Measurements from ENCODE around the gene GJC1.

The GJC1 gene

DNA sequence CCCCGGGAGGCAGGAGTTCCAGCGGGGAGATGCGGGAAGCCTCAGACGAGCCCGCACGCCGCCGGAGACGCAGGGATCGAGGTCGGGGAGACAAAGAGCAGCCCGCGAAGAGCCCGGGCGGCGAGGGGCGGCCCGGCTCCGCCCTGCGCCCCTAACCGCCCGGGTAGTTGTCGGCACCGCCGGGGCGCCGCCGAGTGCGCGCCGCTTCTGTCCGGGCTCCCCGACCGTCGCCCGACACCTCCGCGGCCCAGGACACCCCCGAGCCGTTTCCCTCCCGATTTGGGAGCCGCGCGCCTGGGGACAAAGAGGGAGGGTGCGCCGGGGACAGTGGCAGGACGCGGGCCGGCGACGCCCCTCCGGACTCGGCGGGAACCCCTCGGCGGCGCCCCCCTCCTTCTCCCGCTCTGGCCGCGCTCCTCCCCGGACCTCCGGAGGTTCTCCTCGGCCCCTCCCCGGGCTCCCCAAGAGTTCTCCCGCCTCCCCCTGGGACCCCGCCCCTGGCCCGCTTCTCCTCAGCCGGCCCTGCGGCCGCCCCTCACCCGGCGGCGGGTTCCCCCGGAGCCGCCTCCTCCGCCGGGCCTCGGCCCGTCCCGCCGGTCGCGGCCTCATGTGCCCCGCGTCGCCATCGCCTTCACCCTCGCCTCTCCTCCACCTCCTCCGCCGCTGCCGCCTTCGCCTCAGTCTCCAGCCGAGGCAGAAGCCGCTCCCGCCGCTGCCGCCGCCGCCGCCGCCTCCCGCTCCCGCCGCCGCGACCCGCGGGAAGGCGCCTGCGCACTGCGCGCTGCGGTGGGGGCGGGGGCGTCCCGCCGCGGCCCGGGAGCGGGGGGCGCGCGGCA lies at the start of gene GJC1:
Gene GJC1 (minus strand): TSS at position 765 of the 836 bp plus-strand sequence. CDS start 24,470 bp downstream, outside the sequence.
- no peak for DNase-seq

DNA sequence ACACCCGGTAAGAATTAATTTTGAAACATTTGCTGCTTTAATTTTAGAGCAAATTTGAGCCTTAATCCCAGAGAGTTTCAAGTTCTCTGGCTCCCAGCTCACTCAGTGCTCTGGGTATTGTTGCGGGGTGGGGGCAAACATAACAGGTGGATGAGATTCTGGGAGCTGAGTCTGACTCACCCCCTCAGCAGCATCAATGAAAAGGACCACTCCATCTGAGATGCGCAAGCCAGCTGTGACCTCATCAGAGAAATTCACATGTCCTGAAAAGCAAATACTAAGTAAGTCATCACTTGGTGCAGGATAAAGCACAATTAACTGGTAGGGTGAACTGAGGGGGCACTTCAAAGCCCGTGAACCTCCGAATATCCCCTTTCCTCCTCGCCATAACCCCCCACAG lies 49.3 kb upstream of the GJC1 start:
- no peak for DNase-seq

DNA sequence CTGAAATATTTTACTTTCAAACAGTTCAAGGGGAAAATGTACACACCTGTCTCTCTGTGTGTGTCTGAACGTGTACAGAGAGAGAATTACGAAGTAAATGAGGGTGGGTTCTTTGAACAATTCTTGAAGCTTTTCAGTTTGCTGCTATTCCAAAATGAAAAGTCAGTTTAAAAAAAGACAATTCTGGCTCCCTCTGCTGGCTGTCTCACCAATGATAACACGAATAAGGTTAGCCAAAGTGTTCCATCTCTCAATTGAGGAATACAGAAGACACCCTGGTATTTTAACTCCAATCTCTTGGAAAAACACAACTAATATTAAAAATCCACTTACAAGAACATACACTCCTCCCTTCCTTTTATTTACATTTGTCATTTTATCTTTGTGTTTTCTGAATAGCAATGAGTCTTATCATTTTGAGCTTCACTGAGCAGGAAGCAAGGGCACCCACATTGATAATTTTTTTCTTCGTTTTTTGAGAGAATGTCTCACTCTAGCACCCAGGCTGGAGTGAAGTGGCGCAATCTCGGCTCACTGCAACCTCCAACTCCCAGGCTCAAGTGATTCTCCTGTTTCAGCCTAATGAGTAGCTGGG lies 48.6 kb upstream of the GJC1 start:
- DNase-seq = peak; percentile 3

DNA sequence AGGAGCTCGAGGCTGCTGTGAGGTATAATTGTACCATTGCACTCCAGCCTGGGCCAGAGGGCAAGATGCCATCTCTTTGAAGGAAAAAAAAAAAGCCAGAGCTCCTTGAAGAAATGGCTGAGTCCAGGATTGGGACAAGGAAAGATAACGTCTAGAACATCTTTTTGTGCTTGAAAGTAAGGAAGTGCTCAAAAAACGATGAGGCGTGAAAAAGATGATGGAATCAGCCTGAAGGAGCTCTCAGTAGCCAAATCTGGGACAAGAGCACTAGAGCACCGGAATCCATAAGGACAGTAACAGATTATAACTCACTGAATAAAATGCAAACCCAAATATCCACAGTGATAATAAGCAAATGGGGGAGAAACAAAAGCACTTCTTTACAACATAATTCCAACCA lies 47.0 kb upstream of the GJC1 start:
- DNase-seq = no peak

DNA sequence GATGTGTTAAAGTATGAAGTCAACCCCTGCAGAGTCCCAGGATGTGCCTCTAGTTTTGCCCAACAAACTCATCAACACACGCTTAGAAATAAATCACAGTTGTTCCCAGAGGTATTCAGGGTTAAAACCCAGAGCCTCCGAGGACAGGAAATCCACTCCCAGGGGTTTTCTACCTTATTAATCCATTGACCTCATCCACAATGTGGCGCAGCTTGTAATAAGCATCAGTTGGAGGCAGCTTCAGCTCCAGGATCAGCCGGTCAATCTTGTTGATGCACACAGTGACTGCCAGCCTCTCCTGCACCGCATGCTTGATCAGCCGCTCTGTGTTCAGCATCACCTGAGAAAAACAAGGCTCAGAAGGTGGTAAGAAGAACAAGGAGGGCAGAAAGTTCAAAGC lies 45.7 kb upstream of the GJC1 start:
- no peak for DNase-seq

DNA sequence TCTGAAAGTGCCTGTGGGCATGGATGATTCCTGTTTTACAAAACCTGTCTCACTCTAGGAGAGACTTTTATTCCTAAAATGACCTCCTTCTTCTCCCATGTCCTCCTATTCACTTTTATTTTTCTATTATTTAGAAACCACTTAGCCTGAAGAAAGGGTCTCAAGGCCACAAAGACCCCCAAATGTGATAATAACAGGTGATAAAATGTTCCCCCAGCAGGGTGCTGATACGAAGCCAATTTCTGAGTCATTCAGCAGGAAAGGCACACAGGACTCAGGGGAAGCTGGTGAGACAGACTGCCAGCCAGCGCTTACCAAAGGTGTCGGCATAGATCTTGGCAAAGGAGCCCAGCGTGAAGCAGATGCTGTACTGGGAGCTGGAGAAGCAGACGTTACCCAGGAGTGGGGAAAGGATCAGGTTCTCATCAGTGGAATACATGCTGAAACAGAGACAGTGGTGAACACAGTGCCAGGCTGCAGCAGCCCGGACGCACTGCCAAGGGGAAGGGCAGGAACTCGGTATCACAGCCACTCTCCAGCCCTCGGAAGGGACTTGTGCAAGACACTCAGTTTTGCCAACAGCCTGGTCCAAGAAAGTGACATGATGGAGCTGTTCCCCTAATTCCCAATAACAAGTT lies 42.2 kb upstream of the GJC1 start:
- peak; percentile 86 for DNase-seq

DNA sequence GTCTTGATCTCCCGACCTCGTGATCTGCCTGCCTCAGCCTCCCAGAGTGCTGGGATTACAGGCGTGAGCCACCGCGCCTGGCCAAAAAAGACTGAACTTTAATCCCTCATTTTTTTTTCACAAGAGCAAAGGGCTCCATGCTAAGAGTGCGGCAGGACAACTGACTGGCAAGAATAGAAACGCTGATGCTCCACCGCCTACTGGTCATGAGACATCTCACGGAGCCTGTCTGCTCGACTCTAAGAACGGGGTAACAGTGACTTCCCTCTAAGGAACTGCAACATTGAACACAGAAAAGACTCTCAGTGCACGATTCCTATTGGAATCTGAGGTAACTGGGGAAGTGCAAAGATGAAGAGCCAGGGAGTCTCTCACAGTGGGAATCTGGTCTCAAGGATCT lies 41.5 kb upstream of the GJC1 start:
- no peak for DNase-seq

DNA sequence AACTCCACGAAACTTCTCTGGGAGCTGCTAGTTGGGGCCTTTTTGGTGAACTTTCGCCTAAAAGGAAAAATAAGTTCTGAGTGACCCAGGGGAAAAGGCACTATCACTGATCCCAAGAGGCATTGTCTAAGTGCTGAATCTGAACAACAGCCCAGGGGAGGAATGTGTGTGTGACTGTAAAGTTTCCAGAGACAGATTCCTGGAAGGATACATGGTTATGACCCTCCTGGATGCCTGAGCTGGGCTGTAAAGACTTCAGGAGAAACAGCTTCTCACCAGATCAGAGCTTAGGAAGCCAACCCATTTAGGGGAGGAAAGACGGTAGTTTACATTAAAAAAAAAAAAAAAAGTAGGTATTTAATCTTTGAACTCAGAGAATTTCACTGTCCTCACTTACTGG lies 37.8 kb upstream of the GJC1 start:
- no peak for DNase-seq

DNA sequence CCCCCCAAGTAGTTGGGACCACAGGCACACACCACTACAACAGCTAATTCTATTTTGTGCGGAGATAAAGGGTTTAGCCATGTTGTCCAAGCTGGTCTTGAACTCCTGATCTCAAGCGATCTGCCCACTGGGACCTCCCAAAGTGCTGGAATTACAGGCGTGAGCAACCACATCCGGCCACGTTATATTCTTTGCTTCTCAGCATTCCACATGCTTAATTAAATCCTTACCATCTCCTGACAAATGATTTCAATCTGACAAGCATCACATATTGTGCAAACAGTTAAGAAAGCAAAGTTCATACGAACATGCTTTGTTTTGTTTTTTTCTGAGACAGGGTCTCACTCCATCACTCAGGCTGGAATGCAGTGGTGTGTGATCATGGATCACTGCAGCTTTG lies 35.8 kb upstream of the GJC1 start:
- no peak for DNase-seq

DNA sequence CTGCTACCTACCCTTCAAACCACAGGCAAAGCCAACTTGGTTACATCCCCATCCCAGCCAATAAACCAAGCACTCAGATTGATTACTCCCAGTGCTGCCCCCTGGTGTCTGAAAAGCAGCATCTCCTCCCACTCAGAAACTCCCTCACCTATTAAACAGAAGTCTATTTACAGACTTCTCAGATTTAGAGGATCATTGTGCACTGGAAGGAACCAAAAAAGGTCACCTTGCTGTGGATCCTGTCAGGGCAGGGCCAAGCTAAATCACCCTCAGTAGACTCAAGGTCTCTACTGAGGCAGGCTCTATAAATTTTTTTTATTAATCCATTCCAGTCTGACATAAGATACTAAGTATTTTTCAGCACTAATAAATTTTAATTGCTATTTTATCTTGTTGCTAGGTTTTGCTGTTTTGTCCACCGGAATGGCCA lies 35.2 kb upstream of the GJC1 start:
- peak; percentile 56 for DNase-seq

DNA sequence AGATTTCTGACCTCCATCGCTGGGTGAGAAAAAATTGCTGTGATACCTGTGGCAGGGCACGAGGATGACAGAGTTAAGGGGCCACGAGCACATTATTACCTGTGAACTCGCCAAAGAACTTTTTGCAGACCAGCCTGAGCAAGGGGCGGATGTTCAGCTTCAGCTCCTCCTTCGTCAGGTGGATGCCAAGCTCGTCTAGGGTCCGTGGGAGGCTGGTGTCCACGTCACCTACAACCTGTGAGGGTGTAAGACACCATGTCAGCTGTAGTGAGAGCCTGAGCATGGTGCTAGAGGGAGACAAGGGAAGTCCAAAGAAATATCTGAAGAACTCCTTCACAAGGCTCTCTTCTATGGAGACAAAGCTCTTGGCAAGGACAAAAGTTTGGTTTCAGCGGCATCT lies 34.7 kb upstream of the GJC1 start:
- no peak for DNase-seq

DNA sequence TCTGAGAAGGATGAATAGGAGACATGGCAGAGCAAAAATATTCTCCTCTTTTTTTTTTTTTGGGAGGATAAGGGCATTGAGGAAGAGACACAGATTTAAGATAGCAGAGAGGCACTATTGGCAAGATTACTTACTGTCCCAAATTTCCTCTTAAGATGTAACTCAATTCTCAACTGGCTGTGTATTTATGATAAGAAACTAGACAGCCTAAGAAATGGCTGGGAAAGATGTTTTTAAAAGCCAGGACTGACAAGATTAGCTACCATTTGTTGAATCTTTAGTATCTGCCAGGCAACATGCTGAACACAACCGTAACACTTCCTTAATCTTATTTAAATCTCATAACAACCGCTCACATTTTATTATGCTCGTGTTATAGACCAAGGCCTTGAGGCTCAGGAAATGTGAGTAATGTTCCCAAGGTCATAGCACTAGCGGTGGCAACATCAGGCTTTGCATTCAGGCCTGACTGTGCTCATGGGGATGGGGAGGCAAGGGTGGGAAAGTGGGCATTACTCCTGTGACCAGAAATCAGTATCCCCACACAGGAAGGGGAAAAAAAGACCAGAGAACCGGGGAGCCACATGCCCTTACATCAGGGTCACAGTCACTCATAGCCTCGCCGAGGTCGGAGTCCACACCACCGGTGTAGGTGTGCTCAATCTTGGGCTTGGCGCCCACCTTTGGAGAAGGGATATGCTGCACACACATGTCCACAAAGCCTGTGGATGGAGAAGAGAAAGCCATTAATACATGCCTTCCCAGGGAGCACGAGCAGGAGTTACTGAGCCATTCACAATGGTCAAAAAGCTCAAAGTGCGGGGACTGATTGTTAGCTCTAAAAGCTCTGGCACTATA lies 33.2 kb upstream of the GJC1 start:
- no peak for DNase-seq

DNA sequence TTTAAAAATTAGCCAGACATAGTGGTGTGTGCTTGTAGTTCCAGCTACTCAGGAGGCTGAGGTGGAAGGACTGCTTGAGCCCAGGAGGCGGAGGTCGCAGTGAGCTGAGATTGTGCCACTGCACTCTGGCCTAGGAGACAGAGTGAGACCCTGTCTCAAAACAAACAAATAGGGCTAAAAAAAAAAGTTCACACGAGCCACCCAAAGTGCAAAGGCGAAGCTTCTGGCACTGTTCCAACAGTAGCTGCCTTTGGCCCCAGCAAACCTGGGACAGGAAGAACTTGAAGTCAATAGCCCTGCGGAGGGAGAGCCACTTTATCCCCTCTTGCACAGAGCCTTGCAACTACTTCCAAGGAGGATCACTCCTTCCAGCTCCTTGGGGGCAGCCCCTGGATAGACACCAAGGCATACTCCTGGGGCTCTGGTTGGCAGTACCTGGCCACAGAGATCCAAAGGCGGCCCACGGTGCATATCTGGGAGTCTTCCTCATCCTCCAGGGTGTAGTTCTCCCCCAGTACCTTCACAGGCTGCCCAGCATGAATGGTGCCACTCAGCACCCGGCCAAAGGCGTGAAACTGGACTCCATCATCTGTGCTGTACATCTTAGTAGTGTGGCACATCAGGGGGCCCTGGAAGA lies 32.3 kb upstream of the GJC1 start:
- DNase-seq = no peak

DNA sequence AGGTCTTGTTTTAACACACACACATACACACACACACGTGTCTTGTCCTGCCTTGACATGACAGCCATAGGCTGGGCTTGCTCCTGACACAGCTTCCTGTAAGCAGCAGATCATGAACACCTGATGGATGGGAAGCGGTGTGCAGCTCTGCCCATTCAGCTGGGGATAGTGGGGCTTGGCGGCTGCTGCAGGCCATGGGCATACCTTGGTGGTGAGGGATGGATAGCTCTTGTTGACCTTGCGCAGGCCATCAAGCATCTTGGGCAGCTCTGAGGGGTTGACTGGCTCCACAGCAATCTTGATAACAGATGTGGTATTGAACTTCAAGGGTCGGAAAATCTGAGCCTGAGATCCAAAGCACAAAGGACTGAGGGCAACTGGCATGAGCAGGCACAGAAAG lies 29.6 kb upstream of the GJC1 start:
- DNase-seq = no peak

DNA sequence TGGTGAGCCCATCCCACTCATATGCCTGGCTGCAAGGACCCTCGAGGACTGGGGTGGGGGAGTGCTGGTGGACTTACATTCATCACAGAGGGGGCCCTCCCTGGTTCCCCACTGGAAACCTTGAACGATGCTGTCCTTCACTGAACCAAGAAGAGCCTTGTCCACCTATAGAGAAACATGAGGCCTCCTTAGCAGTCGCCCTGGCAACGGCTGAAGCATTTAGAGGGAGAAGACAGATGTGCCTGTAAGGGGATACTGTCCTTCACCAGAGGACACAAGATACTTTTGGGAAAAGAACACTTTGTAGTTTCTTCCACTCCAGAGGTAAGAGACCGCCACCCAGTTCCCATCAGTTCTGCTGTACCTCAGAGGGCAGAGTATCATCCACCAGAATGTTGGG lies 24.1 kb upstream of the GJC1 start:
- DNase-seq = no peak

DNA sequence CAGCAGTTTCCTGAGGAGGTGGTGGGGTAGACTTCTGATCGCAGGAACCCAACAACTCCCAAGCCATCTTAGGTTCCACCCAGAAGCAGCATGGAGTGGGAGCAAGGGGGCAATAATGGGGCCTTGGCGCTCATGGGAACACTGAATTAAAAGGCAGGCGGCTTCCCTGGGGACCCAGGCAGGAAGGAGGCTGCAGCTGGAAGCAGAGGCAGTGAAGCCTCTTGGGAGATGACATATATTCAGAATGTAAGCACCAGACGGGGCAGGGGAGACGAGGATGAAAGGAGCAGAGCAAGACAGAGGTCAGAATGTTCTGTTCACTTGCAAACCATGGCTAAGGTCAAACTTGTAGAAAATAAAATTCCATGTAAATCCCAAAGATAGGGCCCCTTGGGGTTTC lies 20.5 kb upstream of the GJC1 start:
- DNase-seq = no peak

DNA sequence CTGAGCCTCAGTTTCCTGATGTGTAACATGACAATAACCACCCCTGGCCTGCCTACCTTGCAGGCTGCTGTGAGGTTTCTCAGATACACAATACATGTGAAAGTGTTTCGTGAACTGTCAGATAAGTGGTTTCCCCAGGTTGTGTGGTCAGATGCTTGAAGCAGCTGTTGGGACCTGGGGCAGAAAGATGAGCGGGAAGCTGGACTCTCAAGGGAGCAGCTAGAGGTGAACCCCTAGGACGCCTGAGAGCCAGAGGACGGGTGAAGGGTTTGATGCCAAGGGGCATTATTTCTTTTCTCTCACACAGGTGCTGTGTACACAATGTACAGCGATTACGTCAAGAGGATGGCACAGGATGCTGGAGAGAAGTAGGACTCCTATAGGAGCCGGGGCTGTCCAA lies 19.9 kb upstream of the GJC1 start:
- DNase-seq = no peak

DNA sequence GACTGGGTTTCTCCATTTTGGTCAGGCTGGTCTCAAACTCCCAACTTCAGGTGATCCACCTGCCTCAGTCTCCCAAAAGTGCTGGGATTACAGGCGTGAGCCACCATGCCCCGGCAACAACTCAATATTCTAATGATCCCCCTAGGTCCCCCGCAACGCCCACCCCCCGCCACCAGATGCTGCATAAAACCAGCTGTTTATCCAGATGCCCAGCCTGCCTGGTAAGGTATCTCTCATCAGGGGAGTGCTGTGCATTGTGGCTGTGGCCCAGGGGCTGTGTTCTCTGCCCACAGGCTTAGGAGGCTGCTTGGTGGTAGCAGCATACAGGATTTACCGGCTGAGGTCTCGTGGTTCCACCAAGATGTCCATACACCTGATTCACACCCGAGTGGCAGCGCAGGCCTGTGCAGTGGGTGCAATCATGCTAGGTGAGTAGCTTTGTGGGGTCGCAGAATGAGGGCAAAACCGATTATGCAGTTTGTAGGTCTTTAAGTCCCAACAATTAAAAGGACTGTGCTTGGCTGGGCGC lies 18.9 kb upstream of the GJC1 start:
- no peak for DNase-seq

DNA sequence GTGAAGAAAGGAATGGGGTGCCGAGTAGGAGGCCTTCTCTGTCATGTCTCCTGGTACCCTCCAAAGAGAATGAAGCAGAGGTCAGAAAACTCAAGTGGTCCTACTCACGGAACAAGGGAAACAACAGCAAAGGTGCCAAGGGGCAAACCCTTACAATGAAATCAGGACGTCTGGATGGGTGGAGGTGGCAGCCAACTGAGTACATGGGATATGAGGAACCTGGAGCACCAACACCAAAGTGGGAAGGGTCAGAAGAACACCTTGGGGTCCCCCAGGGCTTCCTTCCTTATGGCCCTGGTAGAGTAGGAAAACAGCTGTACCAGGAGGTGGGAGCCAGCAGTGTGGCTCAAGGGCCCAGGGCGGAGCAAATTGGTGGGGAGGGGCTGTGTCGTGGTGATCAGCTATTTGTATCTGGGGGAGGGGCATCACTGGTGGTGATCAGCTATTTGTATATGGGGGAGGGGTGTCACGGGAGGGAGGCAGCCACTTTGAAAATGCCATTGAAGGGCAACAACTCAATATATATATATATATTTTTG lies 18.2 kb upstream of the GJC1 start:
- no peak for DNase-seq

DNA sequence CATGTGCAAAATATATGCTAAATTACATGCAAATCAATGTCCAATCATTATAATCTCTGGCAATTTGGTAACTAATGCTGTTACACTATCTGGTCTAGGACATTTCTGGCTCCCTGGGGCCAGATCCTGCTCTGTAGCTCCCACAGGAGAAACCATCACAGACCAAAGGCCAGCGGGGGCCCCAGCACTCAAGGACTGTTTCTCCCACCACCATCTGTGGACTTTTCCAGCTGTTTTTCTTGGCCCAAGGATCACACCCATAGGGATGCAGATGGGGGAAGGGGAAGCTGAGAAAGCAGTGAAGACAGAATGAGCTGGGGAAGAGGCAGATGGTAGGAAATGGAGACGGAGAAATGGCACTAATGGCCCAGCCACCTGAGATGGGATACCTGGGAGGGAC lies 17.5 kb upstream of the GJC1 start, which contains the start of gene HIGD1B:
Gene HIGD1B (plus strand): TSS at position 298 of the 400 bp plus-strand sequence. CDS start 270 bp downstream, outside the sequence.
- DNase-seq = no peak

DNA sequence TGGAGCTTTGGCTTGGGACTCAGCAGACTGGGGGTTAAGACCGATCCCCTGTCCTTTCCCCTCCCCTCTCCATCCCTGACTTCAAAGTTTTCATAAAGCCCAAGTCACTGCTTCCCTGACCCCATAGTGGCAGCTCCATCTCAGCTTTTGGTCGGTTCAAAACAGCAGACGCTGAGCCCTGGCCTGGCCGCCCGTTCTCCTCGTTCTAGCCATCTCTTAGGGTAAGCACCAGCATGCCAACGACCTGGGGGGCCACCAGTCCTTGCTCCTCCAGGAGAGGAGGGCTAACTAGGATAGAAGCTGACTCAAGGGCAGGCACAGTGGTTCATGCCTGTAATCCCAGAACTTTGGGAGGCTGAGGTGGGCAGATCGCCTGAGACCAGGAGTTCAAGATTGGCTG lies 16.1 kb upstream of the GJC1 start:
- no peak for DNase-seq

DNA sequence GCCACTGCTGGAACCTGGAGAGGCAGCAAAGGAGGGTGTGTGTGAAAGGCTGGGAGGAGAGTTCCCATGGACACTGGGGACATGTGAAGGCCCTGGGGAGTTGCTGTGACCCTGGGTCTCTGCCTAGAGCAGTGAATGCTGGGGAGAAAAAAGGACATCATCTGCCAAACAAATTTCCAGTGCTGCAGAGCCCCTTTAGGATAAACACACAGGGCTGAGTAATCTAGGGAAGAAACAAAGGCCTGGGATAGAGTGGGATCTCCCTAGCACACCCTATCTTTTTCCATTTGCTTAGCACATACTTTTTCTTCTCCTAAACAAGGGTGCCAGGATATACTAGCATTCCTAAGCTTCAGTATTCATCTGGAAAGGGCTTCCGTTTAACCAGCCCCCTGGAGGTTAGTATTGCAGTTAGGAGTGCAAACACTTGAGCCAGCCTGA lies 14.3 kb upstream of the GJC1 start:
- no peak for DNase-seq

All from NCI-H446 treated with DMSO at 0.1 percent for 48 hours (cell line).